Endodermal cell (in vitro differentiated cells): Measurements from ENCODE around the gene COL23A1. TPM values are rescaled to one million over a fixed set of nuclear protein-coding genes. Genes with fewer than 3 reads are reported as not detected.
A peak's percentile ranks its signal among the peaks of the same experiment; 100 is the strongest.

Source experiments
- DNase-seq: peaks from one replicate; pipeline ENCODE4 v3.0.0-alpha.2; 2017
- H3K27ac ChIP-seq: 2 replicates; pipeline ENCODE4 v1.5.1; 2013; ENCODE audit warnings: mild to moderate bottlenecking, low read depth, low read length, moderate library complexity
- H3K27me3 ChIP-seq: 2 replicates; pipeline ENCODE4 v1.6.1; 2013; ENCODE audit warnings: mild to moderate bottlenecking, low read length, moderate library complexity; ENCODE audit not compliant: insufficient read depth, control insufficient read depth, poor library complexity, severe bottlenecking
- H3K36me3 ChIP-seq: 2 replicates; pipeline ENCODE4 v1.7.0; 2013; ENCODE audit warnings: mild to moderate bottlenecking, low read length, moderate library complexity; ENCODE audit not compliant: control insufficient read depth, insufficient read depth
- H3K4me1 ChIP-seq: one replicate; pipeline ENCODE4 v1.7.0; 2013; ENCODE audit warnings: low read length; ENCODE audit not compliant: control insufficient read depth, insufficient read depth
- H3K4me3 ChIP-seq: 2 replicates; pipeline ENCODE4 v1.5.1; 2013; ENCODE audit warnings: mild to moderate bottlenecking, low read length, moderate library complexity
- H3K9ac ChIP-seq: 2 replicates; pipeline ENCODE4 v1.6.1; 2013; ENCODE audit warnings: mild to moderate bottlenecking, low read length, moderate library complexity; ENCODE audit not compliant: poor library complexity, severe bottlenecking; ENCODE audit errors: extremely low read depth
- H3K9me3 ChIP-seq: 2 replicates; pipeline ENCODE4 v1.6.1; 2013; ENCODE audit warnings: mild to moderate bottlenecking, low read length, moderate library complexity; ENCODE audit not compliant: control insufficient read depth
- H3K27ac Mint-ChIP-seq: 2 replicates; pipeline ENCODE4 v1.8.0; 2020; ENCODE audit warnings: mixed read lengths
- H3K27me3 Mint-ChIP-seq: 2 replicates; pipeline ENCODE4 v1.8.0; 2021; ENCODE audit warnings: mild to moderate bottlenecking, mixed read lengths; ENCODE audit not compliant: insufficient read depth
- H3K36me3 Mint-ChIP-seq: 2 replicates; pipeline ENCODE4 v1.8.0; 2020; ENCODE audit warnings: low read depth, mixed read lengths
- H3K4me1 Mint-ChIP-seq: 2 replicates; pipeline ENCODE4 v1.8.0; 2020; ENCODE audit warnings: mixed read lengths
- H3K4me3 Mint-ChIP-seq: 2 replicates; pipeline ENCODE4 v1.8.0; 2020; ENCODE audit warnings: mild to moderate bottlenecking, moderate library complexity, mixed read lengths
- H3K9me3 Mint-ChIP-seq: 2 replicates; pipeline ENCODE4 v1.8.0; 2020; ENCODE audit warnings: mild to moderate bottlenecking, mixed read lengths
- CTCF ChIP-seq: fragments of 200-600 bp; sonication (generic); conservative IDR thresholded peaks from 2 replicates; pipeline ENCODE4 v1.5.0; 2021; ENCODE audit warnings: antibody characterized with exemption, mild to moderate bottlenecking
- WGBS, 2 experiments: methylation state at CpG; one replicate each; pipeline versions ENCODE4 v1.1.5 to v1.1.7; 2013; ENCODE audit warnings: missing lambda C conversion rate in 2 of 2, mixed read lengths in 1 of 2; ENCODE audit not compliant: insufficient coverage in 1 of 2, insufficient read length in 1 of 2; 5-methylcytosine and 5-hydroxymethylcytosine counted together
- total RNA-seq, 2 donors: library from RNA; stranded (reverse); fragmentation: NEBNext Ultra II Directional in 1 of 2; extraction: Animal tissue kit (Norgen Biotek cat#: 25700) in 1 of 2; gene quantifications; 2 replicates in 1 of 2; 3 replicates in 1 of 2; pipeline ENCODE4 v1.2.1, GENCODE V29; 2021

The COL23A1 gene
- total RNA-seq, 2 donors from 2014 or later, result 50.2 to 71.3 TPM

DNA sequence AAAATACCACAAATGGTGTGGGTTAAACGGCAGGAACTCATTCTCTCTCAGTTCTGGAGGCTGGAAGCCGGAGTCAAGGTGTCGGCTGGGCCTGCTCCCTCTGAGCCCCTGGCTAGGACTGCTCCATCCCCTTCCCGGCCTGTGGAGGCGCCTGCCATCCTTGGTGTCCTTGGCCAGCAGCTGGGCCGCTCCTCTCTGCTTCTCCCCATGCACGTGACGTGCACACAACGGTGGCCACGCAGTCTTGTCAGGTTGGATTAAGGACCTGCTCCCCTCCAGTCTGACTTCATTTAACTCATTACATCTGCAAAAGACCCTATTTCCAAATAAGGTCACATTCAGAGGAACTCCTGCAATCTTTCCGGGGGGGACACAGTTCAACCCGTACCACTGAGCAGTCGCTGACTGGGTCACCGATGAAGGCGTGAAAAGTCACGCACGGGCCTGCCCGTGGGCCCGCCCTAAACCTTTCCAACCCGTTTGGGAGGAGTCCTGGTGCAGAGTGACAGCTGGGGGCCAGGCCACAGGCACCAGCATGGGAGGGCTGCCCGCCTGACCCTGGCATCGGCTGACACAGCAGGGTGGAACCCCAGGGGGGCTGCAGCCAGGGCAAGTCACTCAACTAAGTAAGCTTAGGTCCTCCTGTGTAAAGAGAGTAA is 135.2 kb downstream of the COL23A1 start:
- Mint-ChIP-seq H3K27ac (no peak overlapping the region), H3K4me3 (no peak overlapping the region), H3K4me1 (peaks cover 7% of the 10 kb centered on the region), H3K36me3 (no peaks in the 10 kb centered on the region), H3K9me3 (no peaks in the 10 kb centered on the region), H3K27me3 (peaks cover 7% of the 10 kb centered on the region)
- peaks cover 5% of the 10 kb centered on the region for H3K4me1 ChIP-seq
- WGBS, 2 experiments, result 93 to 95% methylated on average over 16 to 22 of the region's 22 CpGs
- H3K36me3 ChIP-seq, result no peaks in the 10 kb centered on the region
- H3K27ac ChIP-seq, result no peak overlapping the region
- TF ChIP-seq CTCF, result no peak
- DNase-seq, result peak; percentile 45
- no peaks in the 10 kb centered on the region for H3K27me3 ChIP-seq
- H3K9me3 ChIP-seq, result no peaks in the 10 kb centered on the region
- H3K4me3 ChIP-seq, result no peak overlapping the region
- no peak overlapping the region for H3K9ac ChIP-seq

DNA sequence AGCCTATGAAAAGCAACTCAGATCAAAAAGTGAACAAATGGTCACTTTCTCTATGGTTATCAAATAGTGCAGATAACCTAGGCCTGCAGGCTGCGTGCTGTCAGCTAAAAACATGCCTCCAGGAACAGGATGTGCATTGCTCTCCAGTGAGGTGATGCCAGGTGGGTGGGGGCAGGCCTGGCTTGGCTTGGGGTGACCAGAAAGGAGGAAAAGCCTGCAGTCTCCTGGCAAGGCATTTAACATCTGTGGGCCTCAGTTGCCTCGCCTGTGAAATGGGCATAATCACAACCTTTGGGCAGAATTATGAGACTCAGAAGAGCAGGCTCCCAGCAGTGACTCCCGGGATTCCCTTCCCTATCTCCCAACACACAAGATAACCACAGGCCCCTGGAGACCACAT is 135.9 kb downstream of the COL23A1 start:
- DNase-seq, result peak; percentile 25
- Histone ChIP-seq H3K27me3 (no peaks in the 10 kb centered on the region), H3K9ac (no peak overlapping the region), H3K4me1 (peaks cover 7% of the 10 kb centered on the region), H3K27ac (no peak overlapping the region), H3K9me3 (no peaks in the 10 kb centered on the region), H3K4me3 (no peak overlapping the region), H3K36me3 (no peaks in the 10 kb centered on the region)
- H3K4me1 Mint-ChIP-seq, result peaks cover 13% of the 10 kb centered on the region
- no peaks in the 10 kb centered on the region for H3K36me3 Mint-ChIP-seq
- 94 to 100% methylated on average over 3 of the region's 3 CpGs for WGBS, 2 experiments
- H3K4me3 Mint-ChIP-seq, result no peak overlapping the region
- peaks cover 7% of the 10 kb centered on the region for H3K27me3 Mint-ChIP-seq
- no peaks in the 10 kb centered on the region for H3K9me3 Mint-ChIP-seq
- TF ChIP-seq CTCF, result no peak
- no peak overlapping the region for H3K27ac Mint-ChIP-seq

DNA sequence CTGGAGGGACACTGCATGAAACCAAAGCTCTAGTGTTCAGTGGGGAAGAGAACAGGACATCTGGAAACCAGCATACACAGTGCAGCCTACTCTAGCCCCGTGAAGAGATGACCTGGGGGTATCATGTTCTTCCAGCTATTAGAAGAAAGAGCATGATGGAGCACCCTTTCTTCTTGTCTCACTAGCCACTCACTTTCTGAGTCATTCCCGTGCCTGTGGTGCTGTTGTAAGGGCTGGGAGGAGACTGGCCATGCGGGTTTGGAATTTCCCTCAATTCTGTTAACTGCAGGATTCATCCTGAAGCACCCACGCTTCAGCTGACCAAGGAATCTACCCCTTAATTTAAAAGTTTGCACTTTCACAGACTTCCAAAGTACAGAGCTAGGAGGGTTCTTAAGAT is 137.0 kb downstream of the COL23A1 start:
- Histone ChIP-seq H3K36me3 (no peaks in the 10 kb centered on the region), H3K4me3 (no peak overlapping the region), H3K9ac (no peak overlapping the region), H3K4me1 (peaks cover 7% of the 10 kb centered on the region), H3K27ac (no peak overlapping the region), H3K9me3 (no peaks in the 10 kb centered on the region), H3K27me3 (no peaks in the 10 kb centered on the region)
- Mint-ChIP-seq H3K36me3 (peaks cover 2% of the 10 kb centered on the region), H3K27ac (no peak overlapping the region), H3K27me3 (peaks cover 7% of the 10 kb centered on the region), H3K4me3 (no peak overlapping the region), H3K4me1 (peaks cover 17% of the 10 kb centered on the region), H3K9me3 (no peaks in the 10 kb centered on the region)
- DNase-seq, result peak; percentile 47
- no peak for TF ChIP-seq CTCF
- 61 to 70% methylated on average over 3 to 4 of the region's 4 CpGs for WGBS, 2 experiments
